Effector memory CD4-positive, alpha-beta T cell (primary cell): ENCODE results near the gene SMCP.

Source experiments
- DNase-seq, 3 donors: peaks; one replicate each; pipeline ENCODE4 v3.0.0-alpha.2; 2020
- H3K27ac ChIP-seq: 2 replicates; pipeline ENCODE4 v1.7.0; 2013; ENCODE audit warnings: mild to moderate bottlenecking, low read length, moderate library complexity; ENCODE audit not compliant: insufficient read depth, poor library complexity, severe bottlenecking
- H3K27me3 ChIP-seq: replicated peaks from 2 replicates; pipeline ENCODE4 v1.7.0; 2013; ENCODE audit warnings: mild to moderate bottlenecking, low read length; ENCODE audit not compliant: insufficient read depth, control insufficient read depth, poor library complexity, severe bottlenecking
- H3K36me3 ChIP-seq: 2 replicates; pipeline ENCODE4 v1.7.0; 2013; ENCODE audit warnings: mild to moderate bottlenecking, low read length, moderate library complexity; ENCODE audit not compliant: control insufficient read depth, insufficient read depth
- H3K4me1 ChIP-seq: 2 replicates; pipeline ENCODE4 v1.7.0; 2013; ENCODE audit warnings: low read length, mild to moderate bottlenecking; ENCODE audit not compliant: control insufficient read depth, insufficient read depth, poor library complexity, severe bottlenecking
- H3K4me3 ChIP-seq: 2 replicates; pipeline ENCODE4 v1.7.0; 2013; ENCODE audit warnings: low read length, low read depth, mild to moderate bottlenecking; ENCODE audit not compliant: insufficient read depth, poor library complexity, severe bottlenecking
- H3K9me3 ChIP-seq: 2 replicates; pipeline ENCODE4 v1.7.0; 2013; ENCODE audit warnings: mild to moderate bottlenecking, low read length, moderate library complexity; ENCODE audit not compliant: control insufficient read depth

The SMCP gene

GRCh38 chr1:152869808-152870419 is 8.2 kb upstream of the SMCP start:
- peak in 2 of 3 donors; percentile 2 to 23 for DNase-seq
- H3K27ac ChIP-seq: no peak overlapping the region

DNA sequence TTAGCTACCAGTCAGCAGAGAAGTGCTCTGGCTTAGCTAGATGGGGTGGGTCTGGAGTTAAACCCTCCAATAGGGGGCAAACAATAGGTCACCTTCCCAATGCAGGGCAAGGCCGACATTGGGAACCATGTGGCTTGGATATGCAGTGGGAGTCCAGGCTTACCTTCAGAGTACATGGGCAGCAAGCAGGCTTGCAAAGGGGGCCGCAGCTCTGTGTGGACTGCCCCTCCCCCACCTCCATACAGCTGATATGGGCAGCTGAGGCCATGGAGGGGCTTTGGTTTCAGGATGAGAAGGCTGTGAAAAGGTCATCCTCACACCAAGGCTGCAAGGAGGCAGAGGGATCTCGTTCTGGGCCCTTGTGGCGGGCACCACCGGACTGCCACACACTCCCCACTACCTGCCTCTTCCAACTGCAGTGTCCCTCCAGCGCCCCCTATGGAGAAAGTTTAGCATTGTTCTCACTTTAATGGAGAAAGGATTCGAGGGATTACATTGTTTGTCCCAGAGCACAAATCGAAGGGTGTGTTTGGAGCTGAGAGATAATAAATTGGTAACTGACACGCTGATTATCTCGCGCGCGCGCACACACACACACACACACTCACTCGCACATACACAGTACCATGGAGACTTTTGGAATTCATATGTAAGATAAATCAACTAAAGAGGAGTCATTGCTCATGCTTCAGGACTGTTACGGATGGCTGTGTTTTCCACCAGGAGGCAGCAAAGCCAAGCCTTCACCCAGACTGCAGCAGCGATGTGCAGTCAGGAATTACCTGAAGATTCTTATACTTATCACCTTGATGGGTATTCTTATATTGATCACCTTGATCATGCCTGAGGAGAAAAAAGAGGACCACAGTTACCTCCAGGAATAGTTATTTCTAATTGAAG is 7.0 kb upstream of the SMCP start:
- Histone ChIP-seq H3K4me1 (no peaks in the 10 kb centered on the region), H3K9me3 (no peaks in the 10 kb centered on the region), H3K27me3 (no peaks in the 10 kb centered on the region), H3K27ac (no peak overlapping the region), H3K36me3 (no peaks in the 10 kb centered on the region), H3K4me3 (no peak overlapping the region)
- no peak for DNase-seq

More at GRCh38 chr1:152869808-152870419, 8.2 kb upstream of the SMCP start:
- Histone ChIP-seq H3K4me3 (no peak overlapping the region), H3K36me3 (no peaks in the 10 kb centered on the region), H3K9me3 (no peaks in the 10 kb centered on the region), H3K4me1 (no peaks in the 10 kb centered on the region), H3K27me3 (no peaks in the 10 kb centered on the region)

DNA sequence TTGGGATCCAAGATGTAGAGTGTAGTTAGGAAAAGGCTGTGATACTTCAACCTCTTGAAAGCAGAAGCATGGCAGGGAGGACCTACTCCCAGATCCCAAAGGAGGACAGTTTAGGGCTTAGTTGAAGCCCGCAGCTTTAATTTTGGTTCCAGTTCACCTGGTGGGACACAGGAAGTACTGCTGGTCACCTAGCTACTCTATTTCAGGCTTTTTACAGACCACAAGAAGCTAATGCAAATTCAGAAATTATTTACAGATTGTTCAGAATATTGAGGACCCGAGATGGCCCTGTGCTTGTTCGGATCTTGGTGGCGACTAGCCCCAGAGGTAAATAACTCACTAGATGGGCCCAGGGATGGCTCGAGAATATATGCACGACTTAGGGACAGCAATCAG is 6.4 kb upstream of the SMCP start:
- no peak for DNase-seq
- Histone ChIP-seq H3K36me3 (no peaks in the 10 kb centered on the region), H3K4me1 (no peaks in the 10 kb centered on the region), H3K27me3 (no peaks in the 10 kb centered on the region), H3K4me3 (no peak overlapping the region), H3K9me3 (no peaks in the 10 kb centered on the region), H3K27ac (no peak overlapping the region)

DNA sequence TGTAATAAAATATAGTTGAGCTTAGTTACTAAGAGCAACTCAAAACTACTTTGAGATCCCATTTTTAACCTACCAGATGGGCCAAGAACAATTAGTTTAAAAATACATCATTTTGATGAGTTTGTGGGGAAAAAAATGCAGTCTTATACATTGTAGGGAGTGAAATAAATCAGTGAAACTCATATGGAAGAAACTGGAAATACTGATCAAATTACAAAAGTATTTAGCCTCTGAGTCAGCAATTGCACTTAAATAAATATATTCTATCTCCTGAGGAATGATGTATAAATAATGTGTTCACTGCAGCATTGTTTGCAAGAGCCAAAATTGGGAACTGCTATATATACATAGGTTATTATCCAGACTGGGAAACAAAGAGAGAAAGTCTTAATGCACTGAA is 4.6 kb upstream of the SMCP start:
- H3K4me1 ChIP-seq: no peaks in the 10 kb centered on the region
- no peaks in the 10 kb centered on the region for H3K9me3 ChIP-seq
- H3K36me3 ChIP-seq: no peaks in the 10 kb centered on the region
- no peak overlapping the region for H3K27ac ChIP-seq
- no peak overlapping the region for H3K4me3 ChIP-seq
- H3K27me3 ChIP-seq: no peaks in the 10 kb centered on the region
- DNase-seq: no peak

DNA sequence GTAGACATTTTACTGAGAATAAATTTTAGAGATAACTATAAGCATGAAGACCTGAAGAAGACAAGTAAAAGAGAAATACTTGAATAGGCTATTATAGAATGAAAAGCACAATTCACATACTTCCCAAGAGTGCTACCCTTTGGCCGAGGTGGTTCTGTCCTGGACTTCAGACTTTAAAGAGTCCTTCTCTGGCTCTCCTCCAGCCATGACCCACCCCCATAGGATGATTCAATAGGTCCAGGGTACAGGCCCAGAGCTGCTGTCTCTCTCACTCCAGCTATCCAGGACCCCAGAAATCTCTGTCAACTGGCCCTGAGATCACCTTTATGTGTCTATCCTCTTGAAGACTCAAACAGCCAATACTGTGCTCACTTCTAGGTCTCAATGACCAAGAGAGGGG is 1.3 kb upstream of the SMCP start:
- H3K4me1 ChIP-seq: no peaks in the 10 kb centered on the region
- no peak overlapping the region for H3K4me3 ChIP-seq
- no peak for DNase-seq
- no peaks in the 10 kb centered on the region for H3K36me3 ChIP-seq
- H3K27me3 ChIP-seq: no peaks in the 10 kb centered on the region
- H3K27ac ChIP-seq: no peak overlapping the region
- no peaks in the 10 kb centered on the region for H3K9me3 ChIP-seq

DNA sequence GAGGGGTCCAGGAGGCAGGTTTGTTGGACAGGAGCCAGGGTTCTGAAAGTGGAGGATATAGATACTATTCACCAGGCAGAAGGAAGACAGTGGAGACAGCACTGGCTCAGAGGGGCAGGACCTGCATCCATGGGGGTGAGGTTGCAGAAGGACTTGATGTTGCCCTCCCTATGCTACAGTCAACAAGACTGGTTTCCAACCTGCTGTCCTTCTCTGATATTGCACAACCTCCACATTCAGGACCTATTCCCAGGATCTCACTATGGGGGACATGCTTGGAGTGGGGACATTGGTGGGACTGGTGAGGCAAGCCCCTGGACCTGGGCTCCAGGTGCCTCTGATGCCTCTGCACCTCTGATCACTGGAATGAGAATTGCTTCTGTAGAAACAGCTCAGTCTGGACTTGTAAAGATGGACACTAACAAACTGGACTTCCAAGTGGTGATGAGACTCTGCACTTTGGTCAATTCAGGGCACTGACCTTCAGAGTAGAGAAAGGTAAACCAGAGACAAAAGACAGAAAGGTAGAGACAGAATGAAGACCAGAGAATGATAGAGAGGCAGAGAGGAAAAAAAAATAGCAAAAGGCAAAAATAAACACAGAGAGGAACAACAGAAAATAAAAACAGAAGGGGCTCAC is 1.6 kb downstream of the SMCP start:
- H3K4me3 ChIP-seq: no peak overlapping the region
- no peaks in the 10 kb centered on the region for H3K36me3 ChIP-seq
- H3K27ac ChIP-seq: no peak overlapping the region
- no peaks in the 10 kb centered on the region for H3K4me1 ChIP-seq
- no peaks in the 10 kb centered on the region for H3K27me3 ChIP-seq
- no peak for DNase-seq
- H3K9me3 ChIP-seq: no peaks in the 10 kb centered on the region

- no peaks in the 10 kb centered on the region for H3K9me3 ChIP-seq
- no peak overlapping the region for H3K4me3 ChIP-seq
- no peaks in the 10 kb centered on the region for H3K27me3 ChIP-seq
- H3K4me1 ChIP-seq: no peaks in the 10 kb centered on the region
- no peak overlapping the region for H3K27ac ChIP-seq
- no peak for DNase-seq
- no peaks in the 10 kb centered on the region for H3K36me3 ChIP-seq
Observed at GRCh38 chr1:152880316-152880715, 2.2 kb downstream of the SMCP start.

DNA sequence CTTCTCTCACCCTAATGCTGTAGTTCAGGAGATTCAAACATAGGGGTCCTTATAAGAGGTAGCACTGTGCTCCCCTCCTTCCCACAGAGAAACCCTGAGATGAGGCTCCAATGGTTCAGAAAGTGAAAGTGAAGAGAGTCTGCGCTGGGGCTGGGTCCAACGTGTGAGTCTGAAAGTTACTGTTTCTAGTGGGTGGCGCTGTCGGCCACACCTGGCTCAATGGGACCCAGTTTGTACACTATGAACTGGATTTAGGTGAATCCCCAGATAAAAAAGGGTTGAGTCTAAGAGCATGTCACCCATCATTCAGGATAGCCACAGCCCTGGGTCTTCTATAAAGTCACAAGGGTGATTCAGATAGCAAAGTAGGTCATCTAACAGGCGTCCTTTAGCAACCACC is 2.8 kb downstream of the SMCP start:
- no peak overlapping the region for H3K27ac ChIP-seq
- H3K9me3 ChIP-seq: no peaks in the 10 kb centered on the region
- no peaks in the 10 kb centered on the region for H3K4me1 ChIP-seq
- H3K4me3 ChIP-seq: no peak overlapping the region
- no peaks in the 10 kb centered on the region for H3K36me3 ChIP-seq
- no peaks in the 10 kb centered on the region for H3K27me3 ChIP-seq
- DNase-seq: no peak

- Histone ChIP-seq H3K27ac (no peak overlapping the region), H3K36me3 (no peaks in the 10 kb centered on the region), H3K27me3 (no peaks in the 10 kb centered on the region), H3K9me3 (no peaks in the 10 kb centered on the region), H3K4me3 (no peak overlapping the region), H3K4me1 (no peaks in the 10 kb centered on the region)
- no peak for DNase-seq
Observed at GRCh38 chr1:152884085-152884484, 6.0 kb downstream of the SMCP start.

- Histone ChIP-seq H3K9me3 (no peaks in the 10 kb centered on the region), H3K4me1 (no peaks in the 10 kb centered on the region), H3K27me3 (no peaks in the 10 kb centered on the region), H3K36me3 (no peaks in the 10 kb centered on the region), H3K4me3 (no peak overlapping the region), H3K27ac (no peak overlapping the region)
- no peak for DNase-seq
Observed at GRCh38 chr1:152884506-152884905, 6.4 kb downstream of the SMCP start.
